K562 (cell line): Measurements from ENCODE around the gene KSR2. TPM values are rescaled to one million over a fixed set of nuclear protein-coding genes. Genes with fewer than 3 reads are reported as not detected.

ENCODE experiments used
- ERF ChIP-seq: fragments of 450-650 bp; formaldehyde crosslinking; IDR thresholded peaks from 2 replicates; pipeline ENCODE4 v1.4.0; 2020; ENCODE audit warnings: mild to moderate bottlenecking, mixed read lengths
- JUN ChIP-seq, 2 experiments: sonication (generic) in 1 of 2; formaldehyde crosslinking in 1 of 2; IDR thresholded peaks; 2 replicates each; pipeline versions ENCODE4 v1.6.1 to v1.8.0; 2012 to 2022; ENCODE audit warnings: borderline replicate concordance in 2 of 2, mild to moderate bottlenecking in 2 of 2, improper control_type of control experiment in 1 of 2, low read depth in 1 of 2, low read length in 1 of 2, missing genetic modification reagents in 1 of 2
- KDM4B ChIP-seq, 2 experiments: fragments of 450-650 bp in 1 of 2; sonication (generic) in 1 of 2; IDR thresholded peaks; 2 replicates each; pipeline ENCODE4 v1.6.1; 2016 to 2017; ENCODE audit warnings: borderline replicate concordance in 2 of 2, antibody characterized with exemption in 1 of 2, low read depth in 1 of 2, mild to moderate bottlenecking in 1 of 2
- L3MBTL2 ChIP-seq: fragments of 450-650 bp; IDR thresholded peaks from 2 replicates; pipeline ENCODE4 v1.6.1; 2016; ENCODE audit warnings: mild to moderate bottlenecking, moderate library complexity
- NFIX ChIP-seq: fragments of 250-450 bp; sonication (Bioruptor Pico); IDR thresholded peaks from 2 replicates; pipeline ENCODE4 v1.4.0; 2020; ENCODE audit warnings: low read depth, mild to moderate bottlenecking, moderate library complexity
- TAL1 ChIP-seq: fragments of 450-650 bp; IDR thresholded peaks from 2 replicates; pipeline ENCODE4 v1.6.1; 2016; ENCODE audit warnings: mild to moderate bottlenecking
- ZBTB8A ChIP-seq: fragments of 450-650 bp; IDR thresholded peaks from 2 replicates; pipeline ENCODE4 v1.6.1; 2018; ENCODE audit warnings: mild to moderate bottlenecking, moderate library complexity; ENCODE audit not compliant: partially characterized antibody
- ZFPM2 ChIP-seq: fragments of 250-450 bp; sonication (Bioruptor Pico); IDR thresholded peaks from 2 replicates; pipeline ENCODE4 v1.5.1; 2022; ENCODE audit warnings: mild to moderate bottlenecking
- ZKSCAN8 ChIP-seq: fragments of 200-800 bp; sonication (Bioruptor generic); IDR thresholded peaks from 2 replicates; pipeline ENCODE4 v1.6.1; 2016; ENCODE audit warnings: missing genetic modification characterization, missing compliant biosample characterization
- ZNF174 ChIP-seq: fragments of 250-450 bp; sonication (Bioruptor Pico); IDR thresholded peaks from 2 replicates; pipeline ENCODE4 v1.4.0; 2020; ENCODE audit warnings: mild to moderate bottlenecking
- ZNF444 ChIP-seq: fragments of 250-450 bp; sonication (Bioruptor Pico); IDR thresholded peaks from 2 replicates; pipeline ENCODE4 v1.4.0; 2020; ENCODE audit warnings: mild to moderate bottlenecking, moderate library complexity
- polyA plus RNA-seq, 8 experiments: library from polyadenylated mRNA; depleted of rRNA in 4 of 8; stranded (reverse) in 5 of 8; unstranded in 3 of 8; fragments of >200 nt; fragmentation: Nextera tagmentation in 2 of 8; fragmentation: Illumina TruSeq in 1 of 8; extraction: Ambion mirVana in 2 of 8; extraction: Trizol in 1 of 8; gene quantifications; 2 replicates each; pipeline versions ENCODE4 v1.2.1 to v1.2.3, GENCODE V29; 2011 to 2014; ENCODE audit warnings: inconsistent platforms in 1 of 8, missing spikeins in 1 of 8
- total RNA-seq, 7 experiments: library from RNA; depleted of rRNA in 6 of 7; stranded (reverse); fragments of >200 nt in 6 of 7; fragmentation: Illumina TruSeq in 2 of 7; extraction: Trizol in 2 of 7; gene quantifications; 2 replicates each; pipeline versions ENCODE4 v1.2.1 to v1.2.3, GENCODE V29; 2011 to 2021; ENCODE audit warnings: low replicate concordance in 1 of 7
- TF ChIP-seq, protein P1 (sequence below): IDR thresholded peaks from 3 replicates; pipeline ENCODE4 v1.6.1; 2011; ENCODE audit warnings: borderline replicate concordance, mild to moderate bottlenecking, moderate library complexity; ENCODE audit not compliant: insufficient read length; ENCODE audit errors: extremely low read depth
- TF ChIP-seq, protein P2 (sequence below), 3 experiments: fragments of 200-800 bp in 1 of 3; sonication (Bioruptor generic) in 1 of 3; sonication (generic) in 1 of 3; formaldehyde crosslinking in 1 of 3; IDR thresholded peaks; 2 replicates each; pipeline versions ENCODE4 v1.6.1 to v1.8.0; 2016 to 2022; ENCODE audit warnings: mild to moderate bottlenecking in 2 of 3, missing compliant biosample characterization in 2 of 3, missing genetic modification characterization in 2 of 3, missing genetic modification reagents in 1 of 3

KSR2 gene
- total and polyA plus RNA-seq, 9 of the 15 experiments (the other 6 are each of a cell fraction or from before 2014, with no cell fraction given) = not detected

DNA sequence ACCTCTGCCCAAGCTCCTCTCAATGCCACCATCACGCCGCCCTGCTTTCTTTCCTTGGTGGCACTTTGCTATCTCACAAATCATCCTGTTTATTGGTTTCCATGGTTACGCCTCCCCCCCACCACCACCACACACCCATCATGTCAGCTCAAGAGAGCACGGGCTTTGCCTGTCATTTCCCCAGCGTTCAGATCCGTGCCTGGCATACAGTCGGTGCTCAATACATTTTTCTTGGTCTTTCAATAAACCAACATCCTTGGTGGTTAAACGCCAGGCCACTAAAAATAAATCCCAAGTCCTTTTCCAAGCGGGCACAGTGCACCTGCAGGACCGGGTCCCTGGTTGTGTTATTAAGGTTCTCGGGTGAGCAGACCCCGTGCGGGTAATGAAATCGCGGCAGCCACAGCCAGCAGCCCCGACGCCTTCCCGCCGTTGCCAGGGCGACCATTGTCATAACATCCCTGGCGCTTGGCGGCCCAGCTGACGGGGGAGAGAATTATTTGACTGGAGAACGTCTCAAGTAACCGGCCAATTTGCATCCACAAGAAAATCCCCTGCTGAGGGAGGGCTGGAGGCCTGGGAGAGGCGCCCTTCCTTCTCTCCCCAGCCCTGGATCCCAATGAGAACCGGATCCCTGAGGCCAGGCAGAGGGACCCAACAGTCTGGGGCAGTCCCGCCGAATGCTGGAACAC, 92.9 kb downstream of the KSR2 start (continued):
- TF ChIP-seq, protein P1, sequence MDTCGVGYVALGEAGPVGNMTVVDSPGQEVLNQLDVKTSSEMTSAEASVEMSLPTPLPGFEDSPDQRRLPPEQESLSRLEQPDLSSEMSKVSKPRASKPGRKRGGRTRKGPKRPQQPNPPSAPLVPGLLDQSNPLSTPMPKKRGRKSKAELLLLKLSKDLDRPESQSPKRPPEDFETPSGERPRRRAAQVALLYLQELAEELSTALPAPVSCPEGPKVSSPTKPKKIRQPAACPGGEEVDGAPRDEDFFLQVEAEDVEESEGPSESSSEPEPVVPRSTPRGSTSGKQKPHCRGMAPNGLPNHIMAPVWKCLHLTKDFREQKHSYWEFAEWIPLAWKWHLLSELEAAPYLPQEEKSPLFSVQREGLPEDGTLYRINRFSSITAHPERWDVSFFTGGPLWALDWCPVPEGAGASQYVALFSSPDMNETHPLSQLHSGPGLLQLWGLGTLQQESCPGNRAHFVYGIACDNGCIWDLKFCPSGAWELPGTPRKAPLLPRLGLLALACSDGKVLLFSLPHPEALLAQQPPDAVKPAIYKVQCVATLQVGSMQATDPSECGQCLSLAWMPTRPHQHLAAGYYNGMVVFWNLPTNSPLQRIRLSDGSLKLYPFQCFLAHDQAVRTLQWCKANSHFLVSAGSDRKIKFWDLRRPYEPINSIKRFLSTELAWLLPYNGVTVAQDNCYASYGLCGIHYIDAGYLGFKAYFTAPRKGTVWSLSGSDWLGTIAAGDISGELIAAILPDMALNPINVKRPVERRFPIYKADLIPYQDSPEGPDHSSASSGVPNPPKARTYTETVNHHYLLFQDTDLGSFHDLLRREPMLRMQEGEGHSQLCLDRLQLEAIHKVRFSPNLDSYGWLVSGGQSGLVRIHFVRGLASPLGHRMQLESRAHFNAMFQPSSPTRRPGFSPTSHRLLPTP = no peak
- TF ChIP-seq NFIX (CRISPR knock-in tag) = no peak
- TF ChIP-seq KDM4B (IDR thresholded peaks at IDR 0.05; ENCODE audit: borderline replicate concordance in 2 of 2, low read depth in 1 of 2) = no peak
- TF ChIP-seq JUN (IDR thresholded peaks at IDR 0.05; ENCODE audit: borderline replicate concordance, low read depth, low read length) = no peak
- TF ChIP-seq JUN (CRISPR knock-in tag; IDR thresholded peaks at IDR 0.05; ENCODE audit: borderline replicate concordance) = no peak
- TF ChIP-seq ZFPM2 (CRISPR knock-in tag) = no peak
- TF ChIP-seq ZNF174 (CRISPR knock-in tag) = no peak
- TF ChIP-seq TAL1 = no peak
- no peak for TF ChIP-seq ZBTB8A
- TF ChIP-seq, protein P2, sequence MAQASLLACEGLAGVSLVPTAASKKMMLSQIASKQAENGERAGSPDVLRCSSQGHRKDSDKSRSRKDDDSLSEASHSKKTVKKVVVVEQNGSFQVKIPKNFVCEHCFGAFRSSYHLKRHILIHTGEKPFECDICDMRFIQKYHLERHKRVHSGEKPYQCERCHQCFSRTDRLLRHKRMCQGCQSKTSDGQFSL (CRISPR knock-in tag; IDR thresholded peaks at IDR 0.05) = peak; percentile 65; the same call in 1 of the 2 replicates
- TF ChIP-seq, protein P2 (tag; IDR thresholded peaks at IDR 0.05) = no peak
- TF ChIP-seq ZNF444 (CRISPR knock-in tag) = no peak
- TF ChIP-seq ERF (CRISPR knock-in tag) = no peak
- TF ChIP-seq L3MBTL2 = no peak
- 0 out of 2 replicates have a peak, but pooled peaks have one; percentile 27 for TF ChIP-seq ZKSCAN8 (CRISPR knock-in tag)
